AG09309 (cell line): Measurements from ENCODE around the gene MIPEP.

Source experiments
- DNase-seq: peaks from one replicate; pipeline ENCODE4 v3.0.0-alpha.2; 2010; ENCODE audit warnings: low read depth
- H3K4me3 ChIP-seq: 2 replicates; pipeline ENCODE4 v1.5.1; 2011; ENCODE audit warnings: mild to moderate bottlenecking, low read depth, low read length, moderate library complexity; ENCODE audit not compliant: control insufficient read depth
- TF ChIP-seq, protein P1 (sequence below): IDR thresholded peaks from 2 replicates; pipeline ENCODE4 v1.5.1; 2011; ENCODE audit warnings: mild to moderate bottlenecking, low read depth, low read length, inconsistent platforms; ENCODE audit not compliant: insufficient read depth, control insufficient read depth; ENCODE audit errors: missing control alignments

MIPEP gene

GRCh38 chr13:23868521-23868920 lies 20.7 kb downstream of the MIPEP start:
- TF ChIP-seq, protein P1, sequence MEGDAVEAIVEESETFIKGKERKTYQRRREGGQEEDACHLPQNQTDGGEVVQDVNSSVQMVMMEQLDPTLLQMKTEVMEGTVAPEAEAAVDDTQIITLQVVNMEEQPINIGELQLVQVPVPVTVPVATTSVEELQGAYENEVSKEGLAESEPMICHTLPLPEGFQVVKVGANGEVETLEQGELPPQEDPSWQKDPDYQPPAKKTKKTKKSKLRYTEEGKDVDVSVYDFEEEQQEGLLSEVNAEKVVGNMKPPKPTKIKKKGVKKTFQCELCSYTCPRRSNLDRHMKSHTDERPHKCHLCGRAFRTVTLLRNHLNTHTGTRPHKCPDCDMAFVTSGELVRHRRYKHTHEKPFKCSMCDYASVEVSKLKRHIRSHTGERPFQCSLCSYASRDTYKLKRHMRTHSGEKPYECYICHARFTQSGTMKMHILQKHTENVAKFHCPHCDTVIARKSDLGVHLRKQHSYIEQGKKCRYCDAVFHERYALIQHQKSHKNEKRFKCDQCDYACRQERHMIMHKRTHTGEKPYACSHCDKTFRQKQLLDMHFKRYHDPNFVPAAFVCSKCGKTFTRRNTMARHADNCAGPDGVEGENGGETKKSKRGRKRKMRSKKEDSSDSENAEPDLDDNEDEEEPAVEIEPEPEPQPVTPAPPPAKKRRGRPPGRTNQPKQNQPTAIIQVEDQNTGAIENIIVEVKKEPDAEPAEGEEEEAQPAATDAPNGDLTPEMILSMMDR, result no peak
- no peak overlapping the region for H3K4me3 ChIP-seq
- peak; percentile 47 for DNase-seq

DNA sequence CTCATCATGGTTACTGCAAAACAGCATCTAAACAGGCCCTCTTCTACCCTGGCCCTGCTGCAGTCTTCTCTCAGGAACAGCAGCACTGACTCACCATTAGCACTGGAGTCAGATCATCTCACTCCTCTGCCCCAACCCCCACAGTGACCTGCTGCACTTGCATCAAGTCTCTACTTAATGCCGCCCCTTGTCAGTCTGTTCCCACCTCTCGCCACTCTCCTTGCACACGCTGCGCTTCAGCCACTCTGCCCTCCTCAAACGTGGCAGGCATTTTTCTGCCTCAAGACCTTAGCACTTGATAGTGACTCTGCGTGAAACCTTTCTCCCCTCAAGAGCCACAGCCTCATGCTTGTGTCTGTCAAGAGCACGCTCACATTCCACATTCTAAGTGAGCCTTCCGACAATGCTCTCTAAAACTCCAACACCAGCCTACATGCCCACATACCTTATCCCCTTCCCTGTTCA lies 22.1 kb downstream of the MIPEP start:
- no peak overlapping the region for H3K4me3 ChIP-seq
- DNase-seq, result no peak
- TF ChIP-seq, protein P1, result no peak

GRCh38 chr13:23866420-23867026 lies 22.7 kb downstream of the MIPEP start:
- H3K4me3 ChIP-seq, result no peak overlapping the region
- TF ChIP-seq, protein P1, result no peak
- no peak for DNase-seq

DNA sequence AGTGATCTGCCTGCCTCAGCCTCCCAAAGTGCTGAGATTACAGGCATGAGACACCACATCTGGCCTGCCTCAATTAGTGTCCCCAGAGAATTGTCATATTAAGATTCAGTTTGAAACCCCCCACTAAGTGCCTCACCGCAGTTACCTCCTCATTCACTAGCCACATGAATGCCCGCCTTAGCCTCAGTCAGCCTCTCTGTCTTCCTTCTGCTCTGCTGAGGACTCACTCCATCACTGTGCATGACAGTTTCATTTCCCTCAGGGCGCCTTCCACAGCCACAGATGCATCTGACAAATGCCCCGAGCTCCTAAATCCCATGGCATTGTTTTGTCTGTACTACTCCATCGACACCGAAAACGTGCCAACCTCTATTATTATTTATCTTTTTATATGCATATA lies 23.3 kb downstream of the MIPEP start:
- TF ChIP-seq, protein P1, result no peak
- DNase-seq, result no peak
- no peak overlapping the region for H3K4me3 ChIP-seq

GRCh38 chr13:23865026-23865425 lies 24.2 kb downstream of the MIPEP start:
- no peak overlapping the region for H3K4me3 ChIP-seq
- TF ChIP-seq, protein P1, result no peak
- DNase-seq, result no peak

DNA sequence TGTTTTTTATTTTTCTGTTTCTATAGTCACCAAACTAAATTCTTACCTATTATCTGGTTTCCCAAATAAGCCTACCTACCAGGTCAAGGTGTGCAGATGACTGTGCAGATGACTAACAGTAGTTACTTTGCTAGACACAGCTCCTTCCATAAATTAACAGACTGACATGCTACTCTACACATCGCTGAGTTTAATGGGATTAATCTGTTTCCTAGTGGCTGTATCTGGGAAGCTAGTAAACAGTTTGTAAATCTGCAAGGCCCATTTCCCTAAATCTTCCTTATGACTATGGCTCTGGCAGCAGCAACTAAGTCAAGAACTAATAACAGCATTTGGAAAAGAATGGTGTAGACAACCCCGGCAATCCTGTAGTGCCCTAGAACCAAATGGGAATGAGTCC lies 27.9 kb downstream of the MIPEP start:
- DNase-seq, result no peak
- TF ChIP-seq, protein P1, result no peak

GRCh38 chr13:23859904-23860303 lies 29.3 kb downstream of the MIPEP start:
- TF ChIP-seq, protein P1, result no peak
- DNase-seq, result no peak
- H3K4me3 ChIP-seq, result no peak overlapping the region

More for the DNA sequence above, 27.9 kb downstream of the MIPEP start:
- no peak overlapping the region for H3K4me3 ChIP-seq
